Stimulated activated CD4-positive, alpha-beta T cell treated with anti-CD3 and anti-CD28 coated beads, Interleukin-2, amount 100 ng/mL, for 48 hours (primary cell): Measurements from ENCODE around the gene RPS14.
"Not testable (repeated sequence)": the region's sequence is repeated elsewhere in the genome, so short reads cannot be mapped to it uniquely, and the experiment has no call there.

Source experiments
- DNase-seq, 2 donors: peaks; one replicate each; pipeline ENCODE4 v3.0.0-alpha.2; 2020

RPS14 gene

DNA sequence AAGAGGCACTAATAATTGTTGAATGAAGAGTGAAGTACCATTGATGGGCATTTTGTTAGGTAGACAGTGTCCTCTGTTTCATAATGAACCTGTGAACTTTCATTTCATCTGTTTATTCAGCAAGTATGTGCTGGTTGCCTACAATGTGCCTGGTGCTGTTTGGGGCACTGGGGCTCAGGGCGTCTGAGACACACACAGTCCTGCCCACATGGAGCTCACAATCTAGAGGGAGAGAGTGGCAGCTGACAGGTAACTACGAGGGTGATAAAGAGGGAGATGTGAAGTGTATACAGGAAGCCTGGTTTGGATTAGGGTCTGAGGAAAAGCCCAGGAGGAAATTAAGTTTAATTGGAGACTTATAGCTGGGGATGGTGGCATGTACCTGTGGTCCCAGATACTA lies 29.9 kb upstream of the RPS14 start:
- DNase-seq: no peak

DNA sequence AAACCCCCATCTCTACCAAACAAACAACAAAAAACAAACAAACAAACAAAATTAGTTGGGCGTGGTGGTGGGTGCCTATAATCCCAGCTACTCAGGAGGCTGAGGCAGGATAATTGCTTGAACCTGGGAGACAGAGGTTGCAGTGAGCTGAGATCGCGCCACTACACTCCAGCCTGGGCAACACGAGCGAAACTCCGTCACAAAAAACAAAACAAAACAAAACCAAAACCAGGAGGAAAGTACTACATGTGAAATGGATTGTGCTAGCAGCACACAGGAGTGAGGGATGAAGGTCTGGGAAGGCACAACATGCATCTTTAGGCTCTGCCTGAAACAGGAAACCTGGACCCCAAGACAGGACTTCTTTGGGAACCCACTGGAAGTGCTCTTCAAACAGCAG lies 27.0 kb upstream of the RPS14 start:
- not testable (repeated sequence) for DNase-seq

- no peak for DNase-seq
These were observed 24.3 kb upstream of the RPS14 start for GRCh38 chr5:150473673-150474358.

DNA sequence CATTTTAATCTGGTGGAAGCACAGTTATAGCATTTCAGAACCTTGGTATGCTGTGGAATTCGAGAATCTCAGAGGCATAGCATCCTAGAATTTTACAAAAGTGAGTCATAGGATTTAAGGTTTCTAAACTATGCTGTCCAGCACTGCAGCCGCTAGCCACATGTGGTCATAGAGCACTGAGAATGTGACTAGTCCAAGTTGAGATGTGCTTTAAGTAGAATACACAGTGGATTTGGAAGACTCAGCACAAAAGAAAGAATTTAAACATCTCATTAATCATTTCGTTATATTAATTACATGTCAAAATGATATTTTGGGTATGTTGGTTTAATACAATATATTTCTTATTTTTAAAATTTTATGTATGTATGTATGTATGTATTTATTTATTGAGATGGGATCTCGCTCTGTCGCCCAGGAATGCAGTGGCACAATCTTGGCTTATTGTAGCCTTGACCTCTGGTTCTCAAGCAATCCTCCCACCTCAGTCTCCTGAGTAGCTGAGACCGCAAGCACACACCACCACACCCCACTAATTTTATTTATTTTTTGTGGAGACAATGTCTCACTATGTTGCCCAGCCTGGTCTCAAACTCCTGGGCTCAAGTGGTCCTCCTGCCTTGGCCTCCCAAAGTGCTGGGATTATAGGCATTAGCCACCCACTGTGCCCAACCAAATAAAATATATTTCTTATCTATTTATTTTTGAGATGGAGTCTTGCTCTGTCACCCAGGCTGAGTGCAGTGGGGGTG lies 20.4 kb upstream of the RPS14 start:
- DNase-seq: no peak

GRCh38 chr5:150468206-150468605 lies 18.7 kb upstream of the RPS14 start:
- DNase-seq: no peak

- no peak for DNase-seq
These were observed 16.4 kb upstream of the RPS14 start for GRCh38 chr5:150465927-150466326.

GRCh38 chr5:150464554-150465012 lies 15.0 kb upstream of the RPS14 start:
- DNase-seq: no peak

- DNase-seq: no peak
These were observed 11.7 kb upstream of the RPS14 start for GRCh38 chr5:150461231-150461630.

- no peak for DNase-seq
These were observed 11.2 kb upstream of the RPS14 start for GRCh38 chr5:150460781-150461180.

DNA sequence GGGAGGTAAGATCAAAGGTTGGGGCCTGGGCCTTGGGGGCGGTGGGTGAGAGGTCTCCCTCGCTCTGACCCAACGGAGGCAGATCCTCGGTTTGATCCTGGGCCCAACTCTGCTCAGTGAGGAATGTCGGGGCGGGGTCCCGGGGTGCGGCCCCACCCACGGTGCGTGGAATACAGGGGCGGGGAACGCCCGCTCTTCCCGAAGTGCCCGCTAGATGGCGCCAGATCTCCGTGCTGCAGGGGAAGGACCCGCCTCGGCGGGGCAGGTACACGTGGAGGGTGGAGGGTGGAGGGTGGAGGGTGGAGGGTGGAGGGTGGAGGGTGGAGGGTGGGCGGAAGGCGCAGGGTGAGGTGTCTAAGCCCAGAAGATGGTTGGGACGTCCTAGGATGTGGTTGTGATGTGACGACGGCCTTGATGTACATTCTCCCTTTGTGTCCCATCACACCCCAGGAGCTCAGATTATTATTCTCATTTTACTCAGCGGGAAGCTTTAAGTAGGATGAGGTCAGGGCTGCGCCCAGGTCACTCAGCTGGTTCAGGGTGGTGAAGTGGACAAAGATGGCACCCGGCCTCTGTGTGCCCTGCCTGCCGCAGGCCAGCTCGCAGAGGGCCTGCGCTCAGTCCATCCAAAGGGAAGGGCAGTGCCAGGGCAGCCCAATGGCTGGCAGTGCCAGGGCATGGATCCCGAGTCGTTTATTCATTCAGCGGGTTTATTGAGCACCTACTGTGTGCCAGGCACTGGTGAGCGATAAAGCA lies 9.4 kb upstream of the RPS14 start:
- peak; percentile 91 to 96 for DNase-seq

GRCh38 chr5:150457562-150458240 lies 8.2 kb upstream of the RPS14 start:
- no peak for DNase-seq

GRCh38 chr5:150457121-150457520 lies 7.6 kb upstream of the RPS14 start:
- no peak for DNase-seq

GRCh38 chr5:150454492-150455229 lies 5.1 kb upstream of the RPS14 start:
- no peak for DNase-seq

DNA sequence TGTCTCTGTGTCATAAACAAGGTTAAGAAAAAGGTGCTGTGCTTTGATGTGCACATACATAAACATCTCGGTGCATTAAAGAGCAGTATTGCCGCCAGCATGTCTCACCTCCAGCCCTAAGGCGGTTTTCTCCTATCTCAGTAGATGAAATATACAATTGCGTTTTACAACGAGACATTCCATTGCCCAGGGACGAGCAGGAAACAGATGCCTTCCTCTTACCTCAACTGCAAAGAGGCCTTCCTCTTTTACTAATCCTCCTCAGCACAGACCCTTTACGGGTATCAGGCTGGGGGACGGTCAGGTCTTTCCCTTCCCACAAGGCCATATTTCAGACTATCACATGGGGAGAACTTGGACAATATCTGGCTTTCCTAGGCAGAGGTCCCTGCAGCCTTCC lies 4.5 kb upstream of the RPS14 start:
- not testable (repeated sequence) for DNase-seq

DNA sequence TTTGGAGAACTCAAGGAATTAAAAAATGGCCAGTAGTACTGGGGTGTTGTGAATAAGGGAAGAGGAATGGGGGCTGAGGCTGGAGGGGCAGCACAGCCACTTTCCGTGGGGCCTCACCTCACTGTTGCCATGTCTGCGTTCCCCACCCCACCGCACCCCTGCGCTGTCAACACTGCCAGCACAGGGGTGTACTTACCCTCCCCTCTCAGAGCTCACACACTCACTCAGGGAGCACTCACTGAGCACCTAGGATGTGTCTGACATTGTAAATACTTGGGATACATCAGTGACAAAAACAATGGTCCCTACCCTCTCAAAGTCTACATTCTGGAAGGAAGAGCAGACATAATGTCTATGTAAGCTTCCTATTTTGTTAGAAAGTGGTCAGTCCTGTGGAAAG lies 3.4 kb upstream of the RPS14 start:
- DNase-seq: no peak

DNA sequence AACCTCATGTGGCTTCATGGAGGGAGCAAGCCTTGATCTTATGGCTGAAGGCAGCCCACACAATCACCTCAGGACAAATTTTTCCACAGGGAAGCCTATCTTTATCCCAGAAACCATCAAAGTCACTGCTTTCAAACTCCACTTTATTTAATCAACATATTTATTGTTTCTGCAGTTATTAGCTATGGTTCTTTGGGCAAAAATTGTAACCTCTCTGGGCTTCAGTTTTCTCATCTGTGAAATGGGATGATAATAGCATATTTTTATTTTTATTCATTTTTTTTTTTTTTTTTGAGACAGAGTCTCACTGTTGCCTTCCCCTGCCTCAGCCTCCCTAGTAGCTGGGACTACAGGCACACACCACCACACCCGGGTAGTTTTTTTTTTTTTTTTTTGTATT lies 2.1 kb upstream of the RPS14 start:
- no peak for DNase-seq

DNA sequence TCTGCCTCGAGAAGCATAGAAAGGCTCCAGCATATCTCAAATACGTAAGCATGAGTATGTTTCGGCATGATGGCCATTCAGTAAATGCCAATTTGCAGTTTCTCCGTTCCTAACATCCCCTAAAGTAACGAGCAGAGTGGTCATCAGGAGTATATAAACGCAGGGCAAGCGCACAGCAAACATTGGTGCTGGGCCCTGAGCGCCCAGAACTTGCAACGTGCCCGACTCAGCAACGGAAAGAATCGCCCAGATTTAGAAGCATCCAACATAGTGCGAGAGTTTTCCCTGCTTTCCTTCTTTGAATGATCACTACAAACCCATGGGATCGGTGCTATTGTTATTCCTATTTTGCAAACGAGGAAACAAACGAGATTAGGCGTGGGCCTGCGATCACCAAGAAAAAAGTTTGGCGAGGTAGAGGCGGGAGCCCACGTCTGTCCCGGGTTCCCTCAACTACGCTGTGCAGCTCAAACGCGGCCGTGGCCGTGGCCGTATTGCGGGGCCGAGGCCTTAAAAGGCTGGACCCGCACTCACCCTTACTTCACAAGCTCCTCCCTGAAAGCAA lies 505 bp downstream of the RPS14 start:
- DNase-seq: no peak

GRCh38 chr5:150448334-150448733 lies 1.2 kb downstream of the RPS14 start:
- DNase-seq: no peak

- DNase-seq: no peak
These were observed 2.4 kb downstream of the RPS14 start for GRCh38 chr5:150447188-150447587.

- DNase-seq: no peak
These were observed 3.0 kb downstream of the RPS14 start for GRCh38 chr5:150446583-150446982.

DNA sequence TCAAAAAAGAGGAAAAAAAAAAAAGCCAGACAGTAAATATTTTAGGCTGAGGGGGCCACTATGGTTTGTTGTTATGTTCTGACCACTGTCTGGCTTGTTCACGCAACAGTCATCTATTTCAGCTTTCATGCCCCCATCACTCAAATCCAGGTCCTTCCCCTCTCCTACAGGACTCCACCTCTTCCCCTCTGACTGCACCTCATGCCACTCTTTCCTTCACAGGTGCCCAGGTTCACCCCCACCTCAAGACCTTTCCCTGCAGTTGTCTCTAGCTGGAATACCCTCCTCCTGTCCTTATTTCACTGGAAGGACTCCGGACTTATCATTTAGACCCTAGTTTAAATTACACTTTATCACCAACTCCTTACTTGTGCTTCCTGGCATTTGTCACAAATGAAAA lies 3.5 kb downstream of the RPS14 start:
- no peak for DNase-seq

- DNase-seq: no peak
These were observed 4.8 kb downstream of the RPS14 start for GRCh38 chr5:150444770-150445169.
